Breast epithelium (tissue), 3 donors: ENCODE measurements around the gene TNFSF10.

Source experiments
- CTCF ChIP-seq, 3 donors: fragments of 450-650 bp; IDR thresholded peaks; one replicate each; pipeline ENCODE4 v1.5.1; 2016 to 2017; ENCODE audit warnings: antibody characterized with exemption in 3 of 3, mild to moderate bottlenecking in 3 of 3, moderate library complexity in 3 of 3
- POLR2AphosphoS5 ChIP-seq, 3 donors: sonication (generic); formaldehyde crosslinking; IDR thresholded peaks; one replicate each; pipeline ENCODE4 v1.6.1; 2017; ENCODE audit warnings: antibody characterized with exemption in 3 of 3

GRCh38 chr3:172537507-172538158, 14.4 kb upstream of the TNFSF10 start:
- TF ChIP-seq POLR2AphosphoS5 (IDR thresholded peaks at IDR 0.05) (no peak), CTCF (IDR thresholded peaks at IDR 0.05) (no peak)
